ENCODE measurements around the gene C1QTNF6. TPM values are rescaled to one million over a fixed set of nuclear protein-coding genes. Genes with fewer than 3 reads are reported as not detected.

Gene C1QTNF6
- 27.6 and 31.5 TPM in 2 replicates for total RNA-seq
- polyA plus RNA-seq = 20.2 and 23.6 TPM in 2 replicates
- 13.0 and 13.9 TPM in 2 replicates for polyA plus RNA-seq (2011; cell fraction: cytosol; rRNA removed)
- 21.5 and 22.1 TPM in 2 replicates for polyA plus RNA-seq (2011; cell fraction: nucleus; rRNA removed)
- 10.6 and 12.3 TPM in 2 replicates for polyA plus RNA-seq (2012)
- polyA minus RNA-seq = 9.3 and 12.7 TPM in 2 replicates
- 24.2 TPM for polyA minus RNA-seq (2011; cell fraction: cytosol; rRNA and poly(A)+ RNA removed)
- 7.0 and 7.6 TPM in 2 replicates for polyA minus RNA-seq (2011; cell fraction: nucleus; rRNA and poly(A)+ RNA removed)
- percentile 59 among the genes with signal in this experiment for Bru-seq, nascent RNA
- percentile 71 among the genes with signal in this experiment for BruChase-seq, experiment 1, labeled RNA remaining after a 6-hour chase
- percentile 54 among the genes with signal in this experiment for BruChase-seq, experiment 2, labeled RNA remaining after a 2-hour chase
- long read RNA-seq, transcript C1QTNF6-201 (3 exons, 2,934 nt) = major isoform, 45 of 85 reads
- long read RNA-seq, transcript C1QTNF6-202 (4 exons, 1,647 nt) = minor isoform, 5 of 85 reads
- long read RNA-seq, partial matches to known transcripts = 1 of 85 reads
- long read RNA-seq, other reads (novel, unspliced or antisense) = 31 of 85 reads

DNA sequence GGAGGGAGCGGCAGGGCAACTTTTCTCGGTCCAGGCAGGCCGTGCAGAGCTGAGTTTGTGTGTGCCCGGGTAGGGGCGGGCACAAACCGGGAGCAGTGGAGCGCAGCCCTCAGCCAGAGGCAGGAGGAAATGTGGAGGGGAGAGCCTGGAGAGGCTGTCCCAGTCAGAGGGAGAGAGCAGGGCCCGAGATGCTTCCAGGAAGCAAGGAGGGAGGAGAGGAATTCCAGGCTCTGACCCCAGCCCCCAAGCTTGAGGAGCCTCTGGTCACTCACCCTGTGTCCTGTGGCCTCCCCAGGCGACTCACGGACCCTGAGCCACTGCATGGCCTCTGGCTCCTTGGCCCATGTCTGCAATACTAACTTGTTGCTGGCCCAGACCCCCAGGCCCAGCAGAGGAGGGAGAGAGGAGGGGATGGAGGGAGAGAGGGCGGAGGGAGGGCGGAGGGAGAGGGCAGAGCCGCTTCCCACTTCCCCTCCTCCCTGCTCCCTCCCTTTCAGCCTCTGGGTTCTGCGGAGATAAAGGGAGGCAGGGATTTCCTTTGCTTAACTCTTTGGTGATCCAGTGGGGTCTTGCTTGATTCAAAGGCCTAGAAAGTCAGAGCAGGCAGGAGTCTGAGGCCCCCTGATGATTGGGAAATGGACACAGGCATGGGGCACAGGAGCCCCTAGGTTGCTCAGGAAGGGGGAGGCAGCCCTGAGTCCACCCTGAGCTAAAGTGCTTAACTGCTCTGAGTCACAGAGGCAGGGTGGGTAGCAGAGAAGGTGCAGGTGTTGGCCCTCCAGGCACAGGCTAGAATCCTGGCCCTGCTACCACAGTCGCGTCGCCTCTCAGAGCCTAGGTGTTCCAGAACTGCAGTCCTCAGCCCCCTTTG, at the start of gene C1QTNF6:
C1QTNF6 (minus strand) TSS at position 357 of the 871 bp plus-strand sequence; CDS start at position 323, 34 bp downstream.
- TSS peak; percentile 46 for BruUV-seq (replicated peaks)
- H3K4me3 ChIP-seq (replicated peaks in 1 of 3; ENCODE audit: insufficient read depth in 1 of 3, low read depth in 1 of 3, low read length in 3 of 3) = peak within 1 kb of the TSS in 2 of 3 experiments; percentile 36 to 40
- ChIA-PET CTCF (interaction anchor here (0.8 to 5.1 kb wide), 7 partner anchors 10 to 23 kb away, joined by 3 to 48 read pairs (median 5); no protein-coding TSS in a partner anchor), POLR2A (interaction anchor here (1.1 to 1.3 kb wide), 3 partner anchors 9 to 11 kb away, joined by 3 read pairs; no protein-coding TSS in a partner anchor)
- intact Hi-C loops (cut with micrococcal nuclease) = loop anchor here (2.0 kb wide), 1 partner anchor 15 kb away; no protein-coding TSS in a partner anchor
- peak within 1 kb of the TSS; percentile 80 for H3K27ac ChIP-seq (ENCODE audit: insufficient read depth, low read depth, low read length)
- dilution Hi-C loops (cut with MboI; ENCODE audit: extremely low pct_ligation_motif_present, low sequenced_read_pairs) = no loop called here
- peak within 1 kb of the TSS; percentile 54 for H3K4me2 ChIP-seq (ENCODE audit: insufficient read depth, low read length)
- TF ChIP-seq GATA2 (IDR thresholded peaks at IDR 0.05; ENCODE audit: insufficient read depth, insufficient read length, low read depth, low read length) (peak; percentile 2), POLR2A (IDR thresholded peaks at IDR 0.05; ENCODE audit: low read depth, low read length) (peak; percentile 75), FOS (IDR thresholded peaks at IDR 0.05; ENCODE audit: borderline replicate concordance, insufficient read depth, low read length) (no peak), JUN (IDR thresholded peaks at IDR 0.05; ENCODE audit: borderline replicate concordance, insufficient read depth, insufficient read length, low read depth) (no peak)
- FAIRE-seq (no peak), DNase-seq (ENCODE audit: low read depth, low spot score) (peak; percentile 57)
- H3K9me1 ChIP-seq (replicated peaks; ENCODE audit: control insufficient read depth, extremely low read depth, insufficient read depth, low read length) = no peaks in the 10 kb centered on the region
- H3K79me2 ChIP-seq (ENCODE audit: control insufficient read depth, insufficient read depth, low read length) = no peaks in the 10 kb centered on the region
- H3K27me3 ChIP-seq (ENCODE audit: control insufficient read depth in 2 of 2, insufficient read depth in 2 of 2, low read length in 2 of 2) = no peaks in the 10 kb centered on the region
- H3K36me3 ChIP-seq (ENCODE audit: control insufficient read depth in 2 of 2, extremely low read depth in 1 of 2, insufficient read depth in 2 of 2, low read length in 2 of 2) = no peaks in the 10 kb centered on the region
- H3K4me1 ChIP-seq (ENCODE audit: control insufficient read depth, extremely low read depth, insufficient read depth, low read length) = peaks cover 41% of the 10 kb centered on the region
- H3K9me3 ChIP-seq (replicated peaks; ENCODE audit: control insufficient read depth, insufficient read depth, low read length) = no peaks in the 10 kb centered on the region
- peak within 1 kb of the TSS; percentile 66 for H3K9ac ChIP-seq (replicated peaks; ENCODE audit: extremely low read depth, insufficient read depth, low read length)
- no peak within 1 kb of the TSS for H2AFZ ChIP-seq (ENCODE audit: low read depth, low read length)
- H4K20me1 ChIP-seq (replicated peaks; ENCODE audit: control insufficient read depth, extremely low read depth, insufficient read depth, low read length) = no peaks in the 10 kb centered on the region

Measured in endothelial cell of umbilical vein (primary cell).